GOT3 (cell line): ENCODE measurements around the gene PCNX4.

Source experiments
- DNase-seq: peaks from one replicate; lab custom pipeline; 2025; ENCODE audit warnings: mixed read lengths; lab: John Stamatoyannopoulos, UW

Gene PCNX4

DNA sequence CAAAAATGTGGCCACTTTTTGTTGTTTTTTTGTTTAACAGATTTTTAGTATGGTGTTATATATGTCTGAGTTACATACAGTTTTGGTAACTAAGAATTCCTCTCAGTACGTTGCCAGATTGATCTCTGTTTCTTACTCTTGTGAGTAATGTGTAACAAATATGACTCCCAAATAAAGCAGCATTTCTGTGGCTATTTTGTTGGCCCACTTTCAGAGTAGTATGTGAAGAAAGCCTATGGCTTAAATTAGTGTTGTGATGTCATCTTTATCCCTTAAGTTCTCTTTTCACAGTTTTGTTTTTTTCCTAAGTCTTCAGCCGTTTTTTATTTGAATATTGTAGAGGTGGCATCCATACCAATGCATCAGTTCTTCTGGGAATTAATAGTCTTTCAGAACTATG is 10.7 kb downstream of the PCNX4 start:
- no peak for DNase-seq

GRCh38 chr14:60106339-60106738 is 14.6 kb downstream of the PCNX4 start:
- no peak for DNase-seq

DNA sequence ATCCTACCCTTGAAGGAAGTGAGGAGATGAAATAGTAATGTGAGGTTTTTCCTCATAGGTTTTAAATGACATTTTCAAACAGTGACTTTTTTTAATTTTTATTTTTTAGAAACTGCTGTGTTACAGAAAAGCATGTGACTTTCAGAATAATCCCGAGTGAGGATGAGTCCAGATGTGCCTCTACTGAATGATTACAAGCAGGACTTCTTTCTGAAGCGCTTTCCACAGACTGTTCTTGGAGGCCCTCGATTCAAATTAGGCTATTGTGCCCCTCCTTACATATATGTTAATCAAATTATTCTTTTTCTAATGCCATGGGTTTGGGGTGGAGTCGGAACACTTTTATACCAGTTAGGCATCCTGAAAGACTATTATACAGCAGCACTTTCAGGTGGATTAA is 15.8 kb downstream of the PCNX4 start:
- no peak for DNase-seq

GRCh38 chr14:60111732-60112131 is 20.0 kb downstream of the PCNX4 start:
- no peak for DNase-seq

DNA sequence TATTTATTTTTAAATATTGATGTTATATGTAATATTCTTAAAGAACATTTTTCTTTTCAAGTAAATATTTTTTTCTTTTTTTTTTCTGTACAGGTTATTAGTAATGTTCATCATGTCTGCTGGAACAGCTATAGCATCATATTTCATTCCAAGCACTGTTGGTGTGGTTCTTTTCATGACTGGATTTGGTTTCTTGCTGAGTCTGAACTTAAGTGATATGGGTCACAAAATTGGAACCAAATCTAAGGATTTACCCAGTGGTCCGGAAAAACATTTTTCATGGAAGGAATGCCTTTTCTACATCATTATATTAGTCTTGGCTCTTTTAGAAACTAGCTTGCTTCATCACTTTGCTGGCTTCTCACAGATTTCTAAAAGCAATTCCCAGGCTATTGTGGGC is 23.2 kb downstream of the PCNX4 start:
- no peak for DNase-seq

DNA sequence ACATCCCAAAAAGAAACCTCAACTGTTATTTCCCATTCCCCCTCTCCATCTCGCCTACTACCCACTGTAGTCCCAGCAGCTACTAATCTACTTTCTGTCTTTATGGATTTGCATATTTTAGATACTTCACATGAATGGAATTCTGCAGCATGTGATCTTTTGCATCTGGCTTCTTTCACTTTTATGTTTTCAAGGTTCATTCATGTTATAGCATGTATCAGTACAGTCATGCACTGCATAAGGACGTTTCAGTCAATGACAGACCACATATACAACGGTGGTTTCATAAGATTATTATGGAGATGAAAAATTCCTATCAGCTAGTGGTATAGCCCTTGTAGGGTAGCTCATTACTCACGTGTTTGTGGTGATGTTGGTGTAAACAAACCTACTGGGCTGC is 24.5 kb downstream of the PCNX4 start:
- DNase-seq = no peak

DNA sequence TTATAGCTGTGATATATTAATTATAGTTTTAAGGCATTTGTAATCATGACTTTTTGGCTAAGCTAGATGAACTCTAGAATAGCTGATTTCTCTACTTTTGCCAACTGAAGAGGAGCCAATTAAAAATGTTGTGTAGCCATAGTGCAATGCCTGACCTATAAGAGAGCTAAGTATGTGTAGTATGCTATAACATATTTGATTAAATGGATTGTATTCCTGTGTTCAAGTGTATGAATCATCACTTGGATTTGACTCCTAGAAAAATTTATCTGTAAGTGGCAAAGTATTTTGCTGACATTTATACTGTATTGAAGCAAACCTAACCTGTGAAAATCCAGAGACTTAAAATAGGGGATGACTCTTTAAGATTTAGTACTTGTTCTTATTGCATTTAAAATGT is 34.2 kb downstream of the PCNX4 start:
- no peak for DNase-seq

DNA sequence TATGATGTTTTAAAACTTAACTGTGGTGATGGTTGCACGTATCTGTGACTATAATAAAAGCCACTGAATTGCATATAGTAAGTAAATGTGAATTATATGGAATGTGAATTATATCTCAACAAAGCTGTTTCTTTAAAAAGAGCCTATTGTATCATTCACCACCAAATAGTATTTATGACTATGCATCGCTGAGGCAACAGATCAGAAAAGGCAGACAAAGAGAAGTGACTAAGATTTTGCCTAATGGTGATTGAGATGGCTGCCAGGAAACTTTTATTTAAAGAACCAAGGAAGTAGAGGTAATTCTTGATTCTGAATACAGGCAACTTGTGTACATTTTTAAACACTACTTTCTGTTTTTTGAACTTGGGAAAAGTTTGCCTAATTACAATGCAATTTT is 41.8 kb downstream of the PCNX4 start:
- no peak for DNase-seq

DNA sequence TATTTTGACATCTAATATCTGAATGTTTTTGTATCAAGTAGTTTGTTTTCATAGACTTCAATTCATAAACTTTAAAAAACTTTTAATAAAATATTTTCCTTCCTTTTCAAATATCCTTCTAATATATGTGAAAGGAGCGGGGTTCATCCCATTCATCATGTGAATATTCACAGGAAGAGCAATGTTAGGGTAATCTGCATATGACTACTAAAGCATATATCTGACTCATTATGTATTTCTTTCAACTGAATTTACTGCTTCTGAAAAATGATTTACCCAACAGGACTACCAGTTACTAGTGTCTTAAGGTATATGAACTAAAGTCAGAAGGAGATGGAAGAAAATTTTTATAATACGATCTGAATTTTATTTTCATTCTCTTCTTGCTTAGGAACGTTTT is 43.0 kb downstream of the PCNX4 start:
- DNase-seq = no peak

GRCh38 chr14:60151715-60152114 is 60.0 kb downstream of the PCNX4 start:
- no peak for DNase-seq

DNA sequence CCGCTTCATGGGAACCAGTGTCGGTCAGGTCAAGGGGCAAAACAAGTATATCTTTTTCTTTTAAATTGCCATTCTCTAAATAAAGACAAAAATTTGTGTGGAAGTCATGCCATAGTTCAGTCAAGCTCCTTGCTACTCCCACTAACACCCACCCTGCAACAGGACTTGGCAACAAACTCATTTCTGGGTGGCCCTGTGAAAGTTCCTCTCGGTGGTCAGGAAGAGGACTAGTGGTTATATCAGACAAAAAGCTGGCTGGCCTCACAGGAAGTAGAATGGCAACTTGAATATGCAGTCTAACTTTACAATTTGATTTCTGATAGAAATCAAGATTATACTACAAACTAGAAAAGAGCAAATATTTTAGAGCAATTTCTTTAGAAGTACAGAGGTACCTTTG is 62.3 kb downstream of the PCNX4 start:
- no peak for DNase-seq

GRCh38 chr14:60154671-60155070 is 62.9 kb downstream of the PCNX4 start:
- DNase-seq = no peak

- no peak for DNase-seq
Measured at GRCh38 chr14:60160422-60160821, 68.7 kb downstream of the PCNX4 start.

GRCh38 chr14:60161196-60162107 is 69.7 kb downstream of the PCNX4 start:
- no peak for DNase-seq

DNA sequence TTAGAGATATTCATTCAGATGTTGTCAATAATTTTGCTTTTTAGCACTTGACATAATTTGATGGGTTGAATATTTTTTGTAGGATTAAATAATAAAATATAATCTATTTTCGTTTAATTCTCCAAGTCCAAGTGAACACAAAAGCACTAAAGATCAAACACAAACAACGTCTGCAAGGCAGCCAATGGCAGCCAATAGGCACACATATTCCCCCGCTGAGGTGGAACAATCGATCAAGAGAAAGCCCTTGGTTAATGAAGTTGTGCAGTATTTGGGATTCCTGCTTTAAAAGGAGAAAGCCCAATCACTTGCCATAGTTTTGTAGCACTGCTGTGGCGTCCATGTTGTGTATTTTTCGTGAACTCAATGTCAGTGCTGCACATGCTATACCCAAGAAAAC is 72.0 kb downstream of the PCNX4 start:
- no peak for DNase-seq

DNA sequence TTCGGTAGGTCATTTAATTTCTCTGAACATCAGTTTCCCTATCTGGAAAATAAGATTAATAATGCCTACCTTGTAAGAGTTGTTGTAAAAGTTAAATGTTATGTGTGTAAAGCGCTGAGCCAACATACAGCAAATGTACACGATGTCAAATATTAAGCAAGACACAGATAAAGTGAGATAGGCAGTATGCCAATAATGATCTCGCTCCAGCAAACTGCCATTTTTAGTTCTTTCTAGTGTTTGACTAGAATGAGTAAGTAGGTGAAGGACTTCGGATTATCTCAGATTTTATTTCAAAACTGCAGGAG is 72.6 kb downstream of the PCNX4 start:
- DNase-seq = no peak

GRCh38 chr14:60164712-60165546 is 73.2 kb downstream of the PCNX4 start, which contains the start of gene DHRS7:
Gene DHRS7, minus strand, starts transcription at chr14:60165398. Its CDS starts 89 bp downstream, at chr14:60165309.
- peak; percentile 23 for DNase-seq

- DNase-seq = no peak
Measured at GRCh38 chr14:60165547-60165876, 73.8 kb downstream of the PCNX4 start.

GRCh38 chr14:60166142-60166541 is 74.4 kb downstream of the PCNX4 start:
- no peak for DNase-seq

DNA sequence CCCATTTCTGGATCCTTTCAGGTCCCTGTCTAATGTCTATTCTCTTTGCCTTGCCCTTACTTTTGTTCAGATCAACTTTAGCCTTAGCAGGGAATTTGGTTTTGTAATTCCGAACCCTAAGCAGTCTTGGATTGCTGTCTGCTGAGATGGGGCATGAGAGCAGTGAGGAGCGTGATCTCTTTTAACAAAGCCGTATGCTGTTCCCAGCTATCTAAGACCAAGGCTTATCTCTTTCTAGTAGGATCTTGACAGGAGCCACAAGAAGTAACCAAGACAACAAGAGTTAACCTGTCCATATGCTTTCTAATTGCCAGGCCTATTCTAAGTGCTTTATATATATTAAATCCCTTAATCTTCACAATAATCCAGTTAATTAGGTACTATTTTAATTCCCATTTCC is 78.0 kb downstream of the PCNX4 start:
- no peak for DNase-seq

GRCh38 chr14:60170948-60171347 is 79.2 kb downstream of the PCNX4 start:
- DNase-seq = no peak

- no peak for DNase-seq
Measured at GRCh38 chr14:60171690-60172089, 80.0 kb downstream of the PCNX4 start.
